Measurements from ENCODE around the gene NCBP2.

NCBP2 gene

GRCh38 chr3:196903740-196904139, 38.6 kb downstream of the NCBP2 start:
- Histone ChIP-seq H3K4me3 (ENCODE audit: severe bottlenecking) (no peak overlapping the region), H3K27me3 (ENCODE audit: insufficient read depth, poor library complexity, severe bottlenecking) (no peaks in the 10 kb centered on the region), H3K27ac (ENCODE audit: poor library complexity, severe bottlenecking) (no peak overlapping the region), H3K36me3 (ENCODE audit: low read depth) (peaks cover 83% of the 10 kb centered on the region), H3K4me1 (ENCODE audit: insufficient read depth, poor library complexity, severe bottlenecking) (no peaks in the 10 kb centered on the region), H3K9me3 (ENCODE audit: severe bottlenecking) (no peaks in the 10 kb centered on the region)
- DNase-seq (ENCODE audit: low spot score) = no peak
- no peak for TF ChIP-seq CTCF (IDR thresholded peaks at IDR 0.05; ENCODE audit: poor library complexity, severe bottlenecking)
- no peak for ATAC-seq (ENCODE audit: low read depth)

- H3K27ac ChIP-seq (ENCODE audit: poor library complexity, severe bottlenecking) = no peak overlapping the region
- peaks cover 76% of the 10 kb centered on the region for H3K36me3 ChIP-seq (ENCODE audit: low read depth)
- DNase-seq (ENCODE audit: low spot score) = no peak
- H3K4me1 ChIP-seq (ENCODE audit: insufficient read depth, poor library complexity, severe bottlenecking) = no peaks in the 10 kb centered on the region
- ATAC-seq (ENCODE audit: low read depth) = no peak
- H3K9me3 ChIP-seq (ENCODE audit: severe bottlenecking) = no peaks in the 10 kb centered on the region
- no peak for TF ChIP-seq CTCF (IDR thresholded peaks at IDR 0.05; ENCODE audit: poor library complexity, severe bottlenecking)
- H3K27me3 ChIP-seq (ENCODE audit: insufficient read depth, poor library complexity, severe bottlenecking) = no peaks in the 10 kb centered on the region
- H3K4me3 ChIP-seq (ENCODE audit: severe bottlenecking) = no peak overlapping the region
Measured at GRCh38 chr3:196902296-196902695, 40.0 kb downstream of the NCBP2 start.

- H3K27ac ChIP-seq (ENCODE audit: poor library complexity, severe bottlenecking) = no peak overlapping the region
- no peaks in the 10 kb centered on the region for H3K27me3 ChIP-seq (ENCODE audit: insufficient read depth, poor library complexity, severe bottlenecking)
- H3K4me1 ChIP-seq (ENCODE audit: insufficient read depth, poor library complexity, severe bottlenecking) = no peaks in the 10 kb centered on the region
- DNase-seq (ENCODE audit: low spot score) = no peak
- H3K9me3 ChIP-seq (ENCODE audit: severe bottlenecking) = no peaks in the 10 kb centered on the region
- peaks cover 73% of the 10 kb centered on the region for H3K36me3 ChIP-seq (ENCODE audit: low read depth)
- TF ChIP-seq CTCF (IDR thresholded peaks at IDR 0.05; ENCODE audit: poor library complexity, severe bottlenecking) = no peak
- ATAC-seq (ENCODE audit: low read depth) = no peak
- no peak overlapping the region for H3K4me3 ChIP-seq (ENCODE audit: severe bottlenecking)
Measured at GRCh38 chr3:196901768-196902167, 40.6 kb downstream of the NCBP2 start.

GRCh38 chr3:196896229-196896628, 46.1 kb downstream of the NCBP2 start:
- ATAC-seq (ENCODE audit: low read depth) = no peak
- no peak for TF ChIP-seq CTCF (IDR thresholded peaks at IDR 0.05; ENCODE audit: poor library complexity, severe bottlenecking)

GRCh38 chr3:196894557-196895295, 47.6 kb downstream of the NCBP2 start:
- no peak for TF ChIP-seq CTCF (IDR thresholded peaks at IDR 0.05; ENCODE audit: poor library complexity, severe bottlenecking)
- ATAC-seq (ENCODE audit: low read depth) = no peak
- Histone ChIP-seq H3K4me1 (ENCODE audit: insufficient read depth, poor library complexity, severe bottlenecking) (no peaks in the 10 kb centered on the region), H3K27me3 (ENCODE audit: insufficient read depth, poor library complexity, severe bottlenecking) (no peaks in the 10 kb centered on the region), H3K9me3 (ENCODE audit: severe bottlenecking) (no peaks in the 10 kb centered on the region), H3K27ac (ENCODE audit: poor library complexity, severe bottlenecking) (no peak overlapping the region), H3K4me3 (ENCODE audit: severe bottlenecking) (no peak overlapping the region), H3K36me3 (ENCODE audit: low read depth) (peaks cover 13% of the 10 kb centered on the region)
- no peak for DNase-seq (ENCODE audit: low spot score)

More at GRCh38 chr3:196896229-196896628, 46.1 kb downstream of the NCBP2 start:
- Histone ChIP-seq H3K9me3 (ENCODE audit: severe bottlenecking) (no peaks in the 10 kb centered on the region), H3K27me3 (ENCODE audit: insufficient read depth, poor library complexity, severe bottlenecking) (no peaks in the 10 kb centered on the region), H3K4me1 (ENCODE audit: insufficient read depth, poor library complexity, severe bottlenecking) (no peaks in the 10 kb centered on the region), H3K36me3 (ENCODE audit: low read depth) (peaks cover 28% of the 10 kb centered on the region), H3K4me3 (ENCODE audit: severe bottlenecking) (no peak overlapping the region), H3K27ac (ENCODE audit: poor library complexity, severe bottlenecking) (no peak overlapping the region)
- DNase-seq (ENCODE audit: low spot score) = no peak

All from RWPE2 (cell line).